ENCODE measurements around the gene NACC1.
"Not testable (repeated sequence)": the region's sequence is repeated elsewhere in the genome, so short reads cannot be mapped to it uniquely, and the experiment has no call there.

Gene NACC1

GRCh38 chr19:13165162-13165997, 47.3 kb downstream of the NACC1 start:
- peaks cover 87% of the 10 kb centered on the region for H3K4me1 Mint-ChIP-seq
- H3K9me3 Mint-ChIP-seq: no peaks in the 10 kb centered on the region
- H3K36me3 Mint-ChIP-seq: no peaks in the 10 kb centered on the region
- ATAC-seq: no peak
- no peak overlapping the region for H3K4me3 Mint-ChIP-seq
- no peaks in the 10 kb centered on the region for H3K27me3 Mint-ChIP-seq
- H3K27ac Mint-ChIP-seq: peak overlapping the region; percentile 75

GRCh38 chr19:13166151-13166550, 48.1 kb downstream of the NACC1 start:
- peaks cover 92% of the 10 kb centered on the region for H3K4me1 Mint-ChIP-seq
- not testable (repeated sequence) for H3K4me3 Mint-ChIP-seq, ATAC-seq, H3K36me3 Mint-ChIP-seq, H3K27me3 Mint-ChIP-seq, H3K9me3 Mint-ChIP-seq
- peak overlapping the region; percentile 96 for H3K27ac Mint-ChIP-seq

- H3K4me1 Mint-ChIP-seq: peaks cover 84% of the 10 kb centered on the region
- H3K27me3 Mint-ChIP-seq: no peaks in the 10 kb centered on the region
- H3K9me3 Mint-ChIP-seq: no peaks in the 10 kb centered on the region
- no peak for ATAC-seq
- peak overlapping the region; percentile 96 for H3K27ac Mint-ChIP-seq
- no peak overlapping the region for H3K4me3 Mint-ChIP-seq
- H3K36me3 Mint-ChIP-seq: no peaks in the 10 kb centered on the region
Measured at GRCh38 chr19:13169769-13170168, 51.7 kb downstream of the NACC1 start.

GRCh38 chr19:13171146-13171545, 53.1 kb downstream of the NACC1 start:
- ATAC-seq: no peak
- Mint-ChIP-seq H3K9me3 (no peaks in the 10 kb centered on the region), H3K4me3 (no peak overlapping the region), H3K27ac (peak overlapping the region; percentile 96), H3K36me3 (no peaks in the 10 kb centered on the region), H3K4me1 (peaks cover 71% of the 10 kb centered on the region), H3K27me3 (no peaks in the 10 kb centered on the region)

- Mint-ChIP-seq H3K9me3 (no peaks in the 10 kb centered on the region), H3K36me3 (no peaks in the 10 kb centered on the region), H3K27me3 (no peaks in the 10 kb centered on the region), H3K4me3 (peak overlapping the region; percentile 21), H3K4me1 (peaks cover 58% of the 10 kb centered on the region), H3K27ac (peak overlapping the region; percentile 96)
- no peak for ATAC-seq
Measured at GRCh38 chr19:13172346-13173138, 54.5 kb downstream of the NACC1 start.

- no peak for ATAC-seq
- Mint-ChIP-seq H3K27me3 (no peaks in the 10 kb centered on the region), H3K4me1 (peaks cover 51% of the 10 kb centered on the region)
Measured at GRCh38 chr19:13173139-13173737, 55.2 kb downstream of the NACC1 start.

GRCh38 chr19:13176345-13176744, 58.3 kb downstream of the NACC1 start:
- Mint-ChIP-seq H3K9me3 (no peaks in the 10 kb centered on the region), H3K4me1 (peaks cover 37% of the 10 kb centered on the region), H3K27ac (no peak overlapping the region), H3K36me3 (no peaks in the 10 kb centered on the region), H3K27me3 (no peaks in the 10 kb centered on the region), H3K4me3 (no peak overlapping the region)
- no peak for ATAC-seq

More at GRCh38 chr19:13173139-13173737, 55.2 kb downstream of the NACC1 start:
- H3K27ac Mint-ChIP-seq: peak overlapping the region; percentile 96
- peak overlapping the region; percentile 21 for H3K4me3 Mint-ChIP-seq
- H3K36me3 Mint-ChIP-seq: no peaks in the 10 kb centered on the region
- no peaks in the 10 kb centered on the region for H3K9me3 Mint-ChIP-seq

- not testable (repeated sequence) for H3K36me3 Mint-ChIP-seq
Measured at GRCh38 chr19:13177584-13177983, 59.5 kb downstream of the NACC1 start.

GRCh38 chr19:13178291-13178690, 60.2 kb downstream of the NACC1 start:
- H3K27ac Mint-ChIP-seq, H3K27me3 Mint-ChIP-seq, H3K4me3 Mint-ChIP-seq, ATAC-seq, H3K9me3 Mint-ChIP-seq, H3K36me3 Mint-ChIP-seq: not testable (repeated sequence)
- peaks cover 26% of the 10 kb centered on the region for H3K4me1 Mint-ChIP-seq

More at GRCh38 chr19:13177584-13177983, 59.5 kb downstream of the NACC1 start:
- not testable (repeated sequence) for H3K27me3 Mint-ChIP-seq, ATAC-seq, H3K27ac Mint-ChIP-seq, H3K9me3 Mint-ChIP-seq, H3K4me3 Mint-ChIP-seq
- H3K4me1 Mint-ChIP-seq: peaks cover 33% of the 10 kb centered on the region

GRCh38 chr19:13181747-13182388, 63.8 kb downstream of the NACC1 start:
- peak overlapping the region; percentile 79 for H3K27ac Mint-ChIP-seq
- H3K36me3 Mint-ChIP-seq: no peaks in the 10 kb centered on the region
- peaks cover 29% of the 10 kb centered on the region for H3K4me1 Mint-ChIP-seq
- H3K27me3 Mint-ChIP-seq: no peaks in the 10 kb centered on the region
- peak; percentile 55 for ATAC-seq
- no peaks in the 10 kb centered on the region for H3K9me3 Mint-ChIP-seq
- H3K4me3 Mint-ChIP-seq: peak overlapping the region; percentile 39

- H3K9me3 Mint-ChIP-seq, H3K27me3 Mint-ChIP-seq, ATAC-seq, H3K36me3 Mint-ChIP-seq, H3K27ac Mint-ChIP-seq, H3K4me3 Mint-ChIP-seq: not testable (repeated sequence)
- peaks cover 37% of the 10 kb centered on the region for H3K4me1 Mint-ChIP-seq
Measured at GRCh38 chr19:13184926-13185325, 66.9 kb downstream of the NACC1 start.

- not testable (repeated sequence) for H3K36me3 Mint-ChIP-seq, H3K4me3 Mint-ChIP-seq, ATAC-seq, H3K9me3 Mint-ChIP-seq, H3K27me3 Mint-ChIP-seq
- H3K4me1 Mint-ChIP-seq: peaks cover 26% of the 10 kb centered on the region
- peak overlapping the region; percentile 82 for H3K27ac Mint-ChIP-seq
Measured at GRCh38 chr19:13185763-13186657, 67.9 kb downstream of the NACC1 start.

GRCh38 chr19:13186688-13187087, 68.6 kb downstream of the NACC1 start:
- peaks cover 21% of the 10 kb centered on the region for H3K4me1 Mint-ChIP-seq
- H3K36me3 Mint-ChIP-seq: not testable (repeated sequence)

GRCh38 chr19:13187419-13187818, 69.4 kb downstream of the NACC1 start:
- Mint-ChIP-seq H3K4me1 (peaks cover 14% of the 10 kb centered on the region), H3K9me3 (no peaks in the 10 kb centered on the region), H3K27me3 (no peaks in the 10 kb centered on the region), H3K4me3 (no peak overlapping the region), H3K27ac (peak overlapping the region; percentile 82), H3K36me3 (no peaks in the 10 kb centered on the region)
- ATAC-seq: no peak

More at GRCh38 chr19:13186688-13187087, 68.6 kb downstream of the NACC1 start:
- H3K27me3 Mint-ChIP-seq, H3K4me3 Mint-ChIP-seq, H3K9me3 Mint-ChIP-seq, ATAC-seq: not testable (repeated sequence)
- H3K27ac Mint-ChIP-seq: peak overlapping the region; percentile 82

All from stimulated activated memory B cell treated with anti-CD40 and anti-IgM and Interleukin-4, amounts not matched to agents 10 μg/mL and 1 μg/mL and 100 μg/mL, for 72 hours (primary cell).